H1 (cell line): ENCODE measurements around the gene IRF4. TPM values are rescaled to one million over a fixed set of nuclear protein-coding genes. Genes with fewer than 3 reads are reported as not detected.

Experiments used
- CTCF ChIA-PET: fragments of 300-600 bp; sonication (Branson Sonifier 250); formaldehyde crosslinking; loops from one replicate; lab custom pipeline; 2021; ENCODE audit not compliant: partially characterized antibody; lab: Charles Lee
- POLR2A ChIA-PET: fragments of 300-600 bp; sonication (Branson Sonifier 250); formaldehyde crosslinking; loops from one replicate; lab custom pipeline; 2021; ENCODE audit warnings: inconsistent platforms; ENCODE audit not compliant: partially characterized antibody; lab: Charles Lee
- DNase-seq, 2 experiments: peaks; one replicate each; pipeline versions ENCODE4 v3.0.0 to v3.0.0-alpha.2; 2010 to 2022; ENCODE audit warnings: low spot score in 2 of 2, low read depth in 1 of 2, mixed read lengths in 1 of 2
- FAIRE-seq: peaks from 2 replicates; lab custom pipeline; 2011; peaks lifted over from hg19 to GRCh38; lab: Jason Lieb, UNC
- H2AFZ ChIP-seq: 2 replicates; pipeline ENCODE4 v1.8.1; 2012; ENCODE audit warnings: low read length, inconsistent platforms
- H2AK5ac ChIP-seq: 2 replicates; pipeline ENCODE4 v1.6.1; 2013; ENCODE audit warnings: low read depth, low read length
- H2BK120ac ChIP-seq: replicated peaks from 2 replicates; pipeline ENCODE3; 2013; ENCODE audit warnings: low read depth, low read length, inconsistent platforms
- H2BK12ac ChIP-seq: 2 replicates; pipeline ENCODE4 v1.6.1; 2013; ENCODE audit warnings: low read depth, low read length
- H2BK15ac ChIP-seq: 2 replicates; pipeline ENCODE4 v1.6.1; 2013; ENCODE audit warnings: low read length
- H2BK20ac ChIP-seq: 2 replicates; pipeline ENCODE4 v1.6.1; 2013; ENCODE audit warnings: low read length
- H2BK5ac ChIP-seq: 2 replicates; pipeline ENCODE4 v1.6.1; 2013; ENCODE audit warnings: low read depth, low read length
- H3K14ac ChIP-seq: 2 replicates; pipeline ENCODE4 v1.6.1; 2013; ENCODE audit warnings: inconsistent platforms; ENCODE audit not compliant: insufficient read length
- H3K18ac ChIP-seq: 2 replicates; pipeline ENCODE4 v1.6.1; 2013; ENCODE audit warnings: low read length; ENCODE audit errors: extremely low read depth
- H3K23ac ChIP-seq: 2 replicates; pipeline ENCODE4 v1.6.1; 2013; ENCODE audit warnings: inconsistent platforms; ENCODE audit not compliant: insufficient read length
- H3K23me2 ChIP-seq: 2 replicates; pipeline ENCODE4 v1.6.1; 2013; ENCODE audit warnings: low read depth, low read length
- H3K27ac ChIP-seq: 2 replicates; pipeline ENCODE4 v1.6.1; 2011; ENCODE audit warnings: low read depth, low read length, inconsistent platforms
- H3K27me3 ChIP-seq, 4 experiments: replicated peaks in 1 of 4; 1 replicate in 1 of 4; 2 replicates in 3 of 4; pipeline versions ENCODE4 v1.6.1 to v1.8.1; 2011 to 2013; ENCODE audit warnings: low read length in 3 of 4, mild to moderate bottlenecking in 3 of 4, inconsistent platforms in 2 of 4, mixed read lengths in 2 of 4, moderate library complexity in 1 of 4; ENCODE audit not compliant: control insufficient read depth in 3 of 4, insufficient read depth in 3 of 4; ENCODE audit errors: extremely low read depth in 1 of 4
- H3K36me3 ChIP-seq, 4 experiments: 2 replicates each; pipeline versions ENCODE4 v1.6.1 to v1.8.1; 2011 to 2013; ENCODE audit warnings: mild to moderate bottlenecking in 4 of 4, low read length in 3 of 4, moderate library complexity in 2 of 4, control low read depth in 1 of 4, inconsistent platforms in 1 of 4; ENCODE audit not compliant: insufficient read depth in 4 of 4, control insufficient read depth in 2 of 4
- H3K4ac ChIP-seq: replicated peaks from 2 replicates; pipeline ENCODE3; 2013; ENCODE audit warnings: low read length, low read depth, mixed read lengths, inconsistent platforms; ENCODE audit not compliant: insufficient read length
- H3K4me1 ChIP-seq, 4 experiments: replicated peaks in 1 of 4; 1 replicate in 1 of 4; 2 replicates in 3 of 4; pipeline versions ENCODE4 v1.6.1 to v1.8.1; 2011 to 2013; ENCODE audit warnings: low read length in 3 of 4, inconsistent platforms in 2 of 4, mixed read lengths in 1 of 4; ENCODE audit not compliant: insufficient read depth in 4 of 4, control insufficient read depth in 3 of 4
- H3K4me2 ChIP-seq, 2 experiments: 2 replicates each; pipeline versions ENCODE4 v1.6.1 to v1.8.1; 2011 to 2013; ENCODE audit warnings: low read depth in 2 of 2, low read length in 2 of 2, control low read depth in 1 of 2, inconsistent platforms in 1 of 2, mild to moderate bottlenecking in 1 of 2; ENCODE audit not compliant: insufficient read depth in 1 of 2
- H3K4me3 ChIP-seq, 4 experiments: fragments of 200-600, 300-600 bp in 1 of 4; sonication (generic), shearing (Covaris generic), sonication (Bioruptor Twin) in 1 of 4; 2 replicates each; pipeline versions ENCODE4 v1.5.1 to v1.8.1; 2011 to 2016; ENCODE audit warnings: low read length in 4 of 4, low read depth in 3 of 4, control low read depth in 2 of 4, inconsistent platforms in 2 of 4, mild to moderate bottlenecking in 2 of 4, mixed read lengths in 1 of 4, moderate library complexity in 1 of 4; ENCODE audit not compliant: insufficient read depth in 2 of 4; ENCODE audit errors: extremely low read depth in 1 of 4
- H3K56ac ChIP-seq: replicated peaks from 2 replicates; pipeline ENCODE3; 2013; ENCODE audit warnings: low read depth, mild to moderate bottlenecking, mixed read lengths, low read length, inconsistent platforms; ENCODE audit not compliant: insufficient read length
- H3K79me1 ChIP-seq: 2 replicates; pipeline ENCODE4 v1.6.1; 2013; ENCODE audit warnings: low read depth, low read length, control low read depth
- H3K79me2 ChIP-seq, 2 experiments: 2 replicates each; pipeline versions ENCODE4 v1.6.1 to v1.8.1; 2012 to 2013; ENCODE audit warnings: low read length in 2 of 2, mild to moderate bottlenecking in 2 of 2, inconsistent platforms in 1 of 2; ENCODE audit not compliant: insufficient read depth in 2 of 2, control insufficient read depth in 1 of 2
- H3K9ac ChIP-seq, 4 experiments: replicated peaks in 1 of 4; 1 replicate in 1 of 4; 2 replicates in 3 of 4; pipeline versions ENCODE4 v1.6.1 to v1.8.1; 2011 to 2013; ENCODE audit warnings: low read depth in 3 of 4, low read length in 3 of 4, control low read depth in 2 of 4, mild to moderate bottlenecking in 2 of 4, moderate library complexity in 2 of 4, inconsistent platforms in 1 of 4; ENCODE audit errors: extremely low read depth in 1 of 4
- H3K9me3 ChIP-seq, 2 experiments: 2 replicates each; pipeline versions ENCODE4 v1.6.1 to v1.8.1; 2012 to 2013; ENCODE audit warnings: mild to moderate bottlenecking in 2 of 2, moderate library complexity in 2 of 2, control low read depth in 1 of 2, inconsistent platforms in 1 of 2, low read depth in 1 of 2, low read length in 1 of 2, mixed read lengths in 1 of 2; ENCODE audit not compliant: insufficient read depth in 2 of 2
- H4K20me1 ChIP-seq, 2 experiments: replicated peaks in 1 of 2; 2 replicates each; pipeline versions ENCODE3 to v1.8.1; 2011 to 2013; ENCODE audit warnings: inconsistent platforms in 2 of 2, low read length in 2 of 2, mild to moderate bottlenecking in 1 of 2; ENCODE audit not compliant: insufficient read depth in 2 of 2, control insufficient read depth in 1 of 2
- H4K5ac ChIP-seq: 2 replicates; pipeline ENCODE4 v1.6.1; 2013; ENCODE audit warnings: low read length, low read depth, mixed read lengths, inconsistent platforms; ENCODE audit not compliant: insufficient read length
- H4K8ac ChIP-seq: 2 replicates; pipeline ENCODE4 v1.8.0; 2013; ENCODE audit warnings: mild to moderate bottlenecking, moderate library complexity, low read length, inconsistent platforms; ENCODE audit not compliant: insufficient read depth; ENCODE audit errors: extremely low read depth
- H4K91ac ChIP-seq: replicated peaks from 2 replicates; pipeline ENCODE3; 2013; ENCODE audit warnings: low read length, mixed read lengths, inconsistent platforms; ENCODE audit not compliant: insufficient read length
- EP300 ChIP-seq, 2 experiments: IDR thresholded peaks; 1 replicate in 1 of 2; 2 replicates in 1 of 2; pipeline ENCODE4 v1.6.1; 2011 to 2012; ENCODE audit warnings: low read depth in 2 of 2, low read length in 2 of 2, mild to moderate bottlenecking in 2 of 2, borderline replicate concordance in 1 of 2, inconsistent platforms in 1 of 2, moderate library complexity in 1 of 2
- FOSL1 ChIP-seq: IDR thresholded peaks from 2 replicates; pipeline ENCODE4 v1.6.1; 2011; ENCODE audit warnings: mild to moderate bottlenecking, low read depth, low read length, moderate library complexity; ENCODE audit not compliant: insufficient read depth
- GABPA ChIP-seq: IDR thresholded peaks from 2 replicates; pipeline ENCODE4 v1.6.1; 2011; ENCODE audit warnings: mild to moderate bottlenecking, low read length, moderate library complexity, borderline replicate concordance; ENCODE audit not compliant: insufficient read depth
- GTF2F1 ChIP-seq: IDR thresholded peaks from 2 replicates; pipeline ENCODE4 v1.6.1; 2012; ENCODE audit warnings: low read depth, low read length, improper control_type of control experiment, borderline replicate concordance
- PHF8 ChIP-seq: fragments of 200-600 bp; sonication (generic); conservative IDR thresholded peaks from 2 replicates; pipeline ENCODE4 v1.7.1; 2012; ENCODE audit warnings: low read depth, mild to moderate bottlenecking, inconsistent platforms, low read length, moderate library complexity
- RFX5 ChIP-seq: IDR thresholded peaks from 2 replicates; pipeline ENCODE4 v1.6.1; 2011; ENCODE audit warnings: low read depth, low read length, improper control_type of control experiment, borderline replicate concordance
- SP1 ChIP-seq: IDR thresholded peaks from 2 replicates; pipeline ENCODE4 v1.6.1; 2011; ENCODE audit warnings: low read depth, low read length
- SP2 ChIP-seq: IDR thresholded peaks from 2 replicates; pipeline ENCODE4 v1.6.1; 2012; ENCODE audit warnings: mild to moderate bottlenecking, low read length, inconsistent platforms
- TBP ChIP-seq: IDR thresholded peaks from 2 replicates; pipeline ENCODE4 v1.6.1; 2011; ENCODE audit warnings: low read depth, low read length, improper control_type of control experiment
- WGBS, 2 experiments: shearing (Covaris generic) in 1 of 2; methylation state at CpG; one replicate each; pipeline versions ENCODE4 v1.1.6 to v1.1.7; 2013 to 2015; ENCODE audit warnings: low lambda C conversion rate in 2 of 2, mixed read lengths in 2 of 2, inconsistent platforms in 1 of 2, low coverage in 1 of 2, missing lambda C conversion rate in 1 of 2; ENCODE audit not compliant: insufficient replicate concordance in 2 of 2, insufficient coverage in 1 of 2, insufficient read length in 1 of 2; ENCODE audit errors: extremely low coverage in 1 of 2, missing lambda C conversion rate in 1 of 2; 5-methylcytosine and 5-hydroxymethylcytosine counted together
- polyA plus RNA-seq, 7 experiments: library from polyadenylated mRNA; depleted of rRNA in 3 of 7; stranded (reverse) in 5 of 7; unstranded in 2 of 7; fragments of >200 nt in 5 of 7; fragments of 200-250 nt in 2 of 7; gene quantifications; 1 replicate in 5 of 7; 2 replicates in 1 of 7; 4 replicates in 1 of 7; pipeline versions ENCODE4 v1.2.1 to v1.2.3, GENCODE V29; 2011 to 2013; ENCODE audit warnings: missing spikeins in 2 of 7, mixed read lengths in 2 of 7
- total RNA-seq: library from RNA; stranded (reverse); fragmentation: NEBNext Ultra II Directional; extraction: Animal tissue kit (Norgen Biotek cat#: 25700); gene quantifications from 2 replicates; pipeline ENCODE4 v1.2.1, GENCODE V29; 2021
- TF ChIP-seq, protein P1 (sequence below): IDR thresholded peaks from 2 replicates; pipeline ENCODE4 v1.6.1; 2011; ENCODE audit warnings: low read length, improper control_type of control experiment
- TF ChIP-seq, protein P2 (sequence below): IDR thresholded peaks from 2 replicates; pipeline ENCODE4 v1.6.1; 2012; ENCODE audit warnings: inconsistent platforms

IRF4 gene
- total and polyA plus RNA-seq, 2 of the 8 experiments (the other 6 are each of a cell fraction or from before 2014, with no cell fraction given) = 0.77 to 2.1 TPM

DNA sequence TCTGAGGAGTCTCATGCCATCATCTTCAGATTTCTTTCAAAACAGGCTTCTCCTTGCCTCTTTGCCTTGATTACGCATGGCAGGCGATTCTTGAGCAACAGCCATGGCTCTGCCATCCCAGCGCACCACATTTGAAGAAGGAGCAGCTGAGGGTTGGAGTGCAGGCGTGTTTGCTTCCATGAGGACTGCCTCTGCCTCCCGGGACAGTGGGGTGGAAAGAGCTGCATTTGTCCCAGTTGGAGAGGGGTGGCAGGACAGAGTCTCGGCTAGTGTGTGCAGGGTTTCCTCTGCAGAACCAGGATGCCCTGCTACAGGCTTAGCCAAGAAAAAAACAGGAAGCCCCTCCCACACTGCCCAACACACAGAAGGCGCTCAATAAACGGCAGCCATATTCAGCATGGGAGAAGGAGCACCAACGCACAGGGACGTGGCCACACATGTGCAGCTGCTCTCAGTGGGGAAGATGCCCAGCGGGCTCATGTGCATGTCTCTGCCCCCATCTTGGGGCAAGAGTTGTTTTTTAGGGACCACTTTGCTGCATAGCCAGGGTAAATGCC, 36.6 kb downstream of the IRF4 start:
- Histone ChIP-seq H3K36me3 (no peaks in the 10 kb centered on the region), H3K27ac (no peak overlapping the region), H3K4me2 (no peak overlapping the region), H2AK5ac (no peak overlapping the region), H2BK12ac (no peak overlapping the region), H3K27me3 (no peaks in the 10 kb centered on the region), H3K4ac (no peak overlapping the region), H3K56ac (no peak overlapping the region), H2BK5ac (no peak overlapping the region), H3K79me2 (no peaks in the 10 kb centered on the region), H3K4me1 (no peaks in the 10 kb centered on the region), H4K5ac (no peak overlapping the region), H4K20me1 (no peaks in the 10 kb centered on the region), H2BK20ac (no peak overlapping the region), H3K23ac (no peak overlapping the region), H2AFZ (no peak overlapping the region), H3K9ac (no peak overlapping the region), H3K23me2 (no peaks in the 10 kb centered on the region), H3K79me1 (no peaks in the 10 kb centered on the region), H3K4me3 (no peak overlapping the region), H3K9me3 (peaks cover 0 to 3% of the 10 kb centered on the region in 2 experiments; a peak in 1 of 4 replicates), H2BK120ac (no peak overlapping the region), H4K91ac (no peak overlapping the region), H3K18ac (no peak overlapping the region), H2BK15ac (no peak overlapping the region), H3K14ac (no peak overlapping the region), H4K8ac (no peak overlapping the region)
- DNase-seq (no peak), FAIRE-seq (no peak)
- POLR2A ChIA-PET = interaction anchor here (0.6 kb wide), 1 partner anchor 231 kb away, joined by 5 read pairs; no protein-coding TSS in a partner anchor
- WGBS, 2 experiments = 90% methylated on average over 11 of the region's 11 CpGs; no CpG with 5 or more reads in 1 of the 2 experiments
- CTCF ChIA-PET = interaction anchor here (0.6 to 0.9 kb wide), 2 partner anchors 72 to 212 kb away, joined by 3 to 4 read pairs; no protein-coding TSS in a partner anchor
- TF ChIP-seq FOSL1 = no peak
- TF ChIP-seq TBP = no peak
- no peak for TF ChIP-seq SP1
- TF ChIP-seq PHF8 = no peak
- no peak for TF ChIP-seq EP300 (IDR thresholded peaks at IDR 0.05; ENCODE audit: borderline replicate concordance in 1 of 2, low read depth in 2 of 2, low read length in 2 of 2)
- no peak for TF ChIP-seq RFX5
- TF ChIP-seq GTF2F1 = no peak
- no peak for TF ChIP-seq SP2
- TF ChIP-seq, protein P1, sequence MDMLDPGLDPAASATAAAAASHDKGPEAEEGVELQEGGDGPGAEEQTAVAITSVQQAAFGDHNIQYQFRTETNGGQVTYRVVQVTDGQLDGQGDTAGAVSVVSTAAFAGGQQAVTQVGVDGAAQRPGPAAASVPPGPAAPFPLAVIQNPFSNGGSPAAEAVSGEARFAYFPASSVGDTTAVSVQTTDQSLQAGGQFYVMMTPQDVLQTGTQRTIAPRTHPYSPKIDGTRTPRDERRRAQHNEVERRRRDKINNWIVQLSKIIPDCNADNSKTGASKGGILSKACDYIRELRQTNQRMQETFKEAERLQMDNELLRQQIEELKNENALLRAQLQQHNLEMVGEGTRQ = no peak
- no peak for TF ChIP-seq GABPA
- TF ChIP-seq, protein P2, sequence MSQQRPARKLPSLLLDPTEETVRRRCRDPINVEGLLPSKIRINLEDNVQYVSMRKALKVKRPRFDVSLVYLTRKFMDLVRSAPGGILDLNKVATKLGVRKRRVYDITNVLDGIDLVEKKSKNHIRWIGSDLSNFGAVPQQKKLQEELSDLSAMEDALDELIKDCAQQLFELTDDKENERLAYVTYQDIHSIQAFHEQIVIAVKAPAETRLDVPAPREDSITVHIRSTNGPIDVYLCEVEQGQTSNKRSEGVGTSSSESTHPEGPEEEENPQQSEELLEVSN = no peak
